NCI-H1436 (cell line): ENCODE measurements around the gene SGSM2.
A peak's percentile ranks its signal among the peaks of the same experiment; 100 is the strongest.

Experiments used
- DNase-seq: peaks from one replicate; lab custom pipeline; 2025; lab: John Stamatoyannopoulos, UW

Gene SGSM2

DNA sequence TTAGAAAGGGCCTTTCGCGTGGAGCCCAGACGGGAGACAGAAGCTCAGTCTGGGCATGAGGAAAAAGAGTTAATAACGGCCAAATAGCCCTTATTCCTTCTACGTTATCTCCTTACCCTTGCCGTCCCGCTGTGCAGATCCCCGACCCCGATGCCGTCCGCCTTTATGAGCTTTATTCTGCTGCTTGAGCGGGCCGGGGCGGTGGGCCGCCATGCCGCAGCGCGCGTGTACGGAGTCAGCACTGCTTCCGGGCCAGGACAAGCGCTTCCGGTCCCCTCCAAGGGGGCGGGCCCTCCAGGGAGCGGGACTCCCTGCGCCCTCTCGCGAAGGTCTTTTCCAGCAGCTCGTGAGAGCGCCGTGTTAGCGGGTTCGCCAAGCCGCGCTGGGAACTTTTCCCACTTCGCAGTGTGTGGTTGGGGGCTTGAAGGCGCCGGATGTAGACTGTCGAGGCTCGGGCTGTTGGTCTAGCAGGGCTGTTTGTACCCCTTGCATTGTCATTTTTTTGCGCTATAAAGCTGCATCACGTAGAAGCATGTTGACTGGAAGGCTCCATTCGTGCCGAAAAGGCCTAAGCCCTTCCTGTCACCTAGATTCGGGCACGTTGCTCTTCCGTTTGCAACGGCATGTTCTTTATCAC, 968 bp upstream of the SGSM2 start, which contains the start of gene TSR1:
Gene TSR1, minus strand, starts transcription at position 243 of the 637 bp plus-strand sequence. Its CDS starts 30 bp downstream, at position 213.
- peak; percentile 89 for DNase-seq

DNA sequence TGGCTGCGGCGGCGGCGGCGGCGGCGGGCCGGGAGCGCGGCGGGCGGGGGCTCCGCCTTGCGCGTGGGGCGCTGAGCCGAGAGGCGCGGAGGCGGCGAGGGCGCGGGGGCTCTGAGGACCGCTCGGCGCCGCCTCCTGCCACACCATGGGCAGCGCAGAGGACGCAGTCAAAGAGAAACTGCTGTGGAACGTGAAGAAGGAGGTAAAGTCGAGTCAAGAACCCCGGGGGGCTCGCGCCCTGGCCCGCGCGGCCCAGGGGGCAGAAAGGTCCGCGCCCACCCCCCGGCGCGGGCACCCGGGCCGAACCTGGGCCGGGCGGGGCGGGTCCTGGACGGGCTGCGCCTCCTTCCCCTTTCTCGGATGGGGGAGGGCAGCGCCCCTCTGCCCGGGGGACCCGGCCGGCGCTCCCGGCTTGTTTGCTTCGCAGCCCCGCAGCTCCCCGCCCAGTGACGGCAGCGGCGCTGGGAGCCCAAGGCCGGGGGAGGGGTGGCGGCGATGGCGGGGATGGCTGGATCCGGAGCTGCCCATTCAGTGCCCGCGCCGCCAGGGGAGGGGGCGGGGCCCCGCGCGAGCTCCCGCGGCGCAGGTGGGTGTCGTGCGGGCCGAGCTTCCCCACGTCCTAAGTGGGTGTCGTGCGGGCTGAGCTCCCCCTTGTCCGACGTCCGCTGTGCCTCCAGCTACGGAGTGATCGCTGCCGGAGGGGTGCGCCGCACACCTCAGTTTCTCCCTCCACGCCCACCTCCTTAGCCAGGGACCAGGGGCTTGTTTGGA, 428 bp downstream of the SGSM2 start:
- peak; percentile 54 for DNase-seq

DNA sequence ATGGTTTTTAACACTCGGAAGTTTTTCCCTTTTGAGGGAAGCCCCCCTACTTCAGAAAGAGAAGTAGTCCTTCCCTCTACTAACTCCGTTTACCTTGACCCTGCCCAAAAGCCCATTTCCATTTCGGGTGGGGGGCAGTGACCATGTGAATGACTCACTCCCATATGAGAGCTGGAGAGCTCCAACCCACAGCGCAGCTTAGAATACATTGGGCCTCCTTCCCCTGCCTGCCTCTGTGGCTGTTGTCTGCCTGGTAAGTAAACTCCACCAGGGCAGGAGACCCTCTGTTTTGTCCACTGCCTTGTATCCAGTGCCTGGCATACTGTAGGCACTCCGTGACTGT, 985 bp downstream of the SGSM2 start:
- DNase-seq: no peak

DNA sequence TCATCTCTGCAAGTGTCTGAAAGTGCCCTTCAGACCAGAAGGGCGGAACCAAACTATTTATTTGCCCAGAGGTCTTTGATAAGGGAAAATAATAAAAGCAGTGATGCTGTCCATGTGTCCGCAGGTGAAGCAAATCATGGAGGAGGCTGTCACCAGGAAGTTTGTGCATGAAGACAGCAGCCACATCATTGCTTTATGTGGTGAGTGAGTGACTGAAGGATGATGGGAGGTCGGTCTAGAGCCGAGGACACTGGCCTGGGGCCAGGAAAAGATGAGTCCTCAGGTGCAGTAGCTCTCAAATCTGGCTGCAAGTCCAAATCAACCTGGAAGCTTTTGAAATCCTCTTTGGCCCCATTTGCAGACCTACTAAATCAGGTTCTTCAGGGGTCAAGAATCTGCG, 6.1 kb downstream of the SGSM2 start:
- no peak for DNase-seq

DNA sequence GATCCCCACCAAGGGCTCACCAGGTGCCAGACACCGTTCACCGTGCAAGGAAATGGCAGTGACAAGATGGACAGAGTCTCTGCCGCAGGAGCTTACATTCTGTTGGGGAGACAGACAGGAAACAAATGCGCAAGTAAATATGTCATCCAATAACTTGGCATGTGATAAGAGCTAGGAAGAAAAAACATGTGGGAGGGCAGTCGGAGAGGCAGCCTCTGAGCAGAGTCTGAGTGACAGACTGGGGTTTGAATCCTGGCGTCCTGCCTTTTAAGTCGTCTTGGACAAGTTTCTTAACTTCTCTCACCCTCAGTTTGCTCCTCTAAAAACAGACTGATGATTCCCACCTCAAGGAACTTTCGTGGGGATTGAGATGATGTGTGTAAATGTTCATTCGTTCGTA, 7.2 kb downstream of the SGSM2 start:
- DNase-seq: no peak

DNA sequence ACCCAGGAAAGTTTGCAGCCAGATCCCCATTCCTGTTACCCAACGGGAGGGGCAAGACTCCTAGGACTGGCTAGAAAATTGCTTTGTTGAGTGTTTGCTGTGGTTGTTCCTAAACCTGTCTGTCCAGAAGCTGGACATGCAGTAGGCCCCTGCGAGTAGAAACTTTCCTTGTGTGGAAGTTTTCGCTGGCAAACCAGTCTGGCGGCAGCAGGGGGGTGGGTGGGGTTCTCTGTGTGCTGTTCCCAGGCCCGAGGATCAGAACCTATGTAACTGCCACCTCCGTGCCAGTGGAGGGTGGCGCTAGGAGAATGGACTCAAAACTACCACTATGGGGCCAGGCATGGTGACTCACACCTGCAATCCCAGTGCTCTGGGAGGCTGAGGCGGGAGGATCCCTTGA, 9.2 kb downstream of the SGSM2 start:
- no peak for DNase-seq

DNA sequence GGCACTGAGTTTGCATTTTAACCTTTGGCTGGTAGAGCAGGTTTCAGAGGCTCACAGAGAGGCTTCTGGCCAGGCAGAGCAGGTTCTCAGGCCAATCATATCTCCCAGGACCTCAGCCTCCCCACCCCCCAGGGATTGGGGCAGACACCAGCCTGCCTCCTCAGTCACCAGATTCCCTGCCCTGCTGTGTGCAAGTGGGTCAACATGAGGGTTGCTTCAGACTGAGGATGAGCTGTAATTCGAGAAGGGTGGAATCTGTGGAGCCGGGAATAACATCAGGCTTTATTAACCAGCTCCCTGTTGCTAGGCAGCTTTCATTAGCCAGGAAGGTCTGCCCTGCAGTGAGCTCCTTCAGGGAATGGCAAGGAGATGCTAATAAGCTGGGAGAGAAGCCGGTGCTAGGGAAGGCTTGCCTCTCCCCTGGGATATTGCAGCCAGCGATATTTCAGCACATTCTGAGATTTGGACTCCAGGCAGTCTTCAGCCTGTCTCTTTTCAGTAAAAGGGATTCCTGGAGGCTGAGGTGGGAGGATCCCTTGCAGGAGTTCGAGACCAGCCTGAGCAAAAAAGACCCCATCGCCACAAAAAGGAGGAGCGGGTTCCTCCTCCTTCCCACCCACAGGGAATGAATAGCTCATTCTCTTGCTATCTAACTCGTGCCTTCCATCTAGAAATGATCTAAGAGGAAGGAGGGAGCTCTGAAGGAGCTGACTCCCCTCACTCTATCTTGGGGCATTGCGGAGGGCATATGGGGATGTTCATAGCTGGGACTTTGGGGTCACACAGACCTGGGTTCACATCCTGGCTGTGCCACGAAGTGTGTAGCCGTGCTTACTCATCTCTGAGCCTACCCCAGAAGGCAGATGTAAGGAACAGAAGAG, 10.7 kb downstream of the SGSM2 start:
- no peak for DNase-seq

DNA sequence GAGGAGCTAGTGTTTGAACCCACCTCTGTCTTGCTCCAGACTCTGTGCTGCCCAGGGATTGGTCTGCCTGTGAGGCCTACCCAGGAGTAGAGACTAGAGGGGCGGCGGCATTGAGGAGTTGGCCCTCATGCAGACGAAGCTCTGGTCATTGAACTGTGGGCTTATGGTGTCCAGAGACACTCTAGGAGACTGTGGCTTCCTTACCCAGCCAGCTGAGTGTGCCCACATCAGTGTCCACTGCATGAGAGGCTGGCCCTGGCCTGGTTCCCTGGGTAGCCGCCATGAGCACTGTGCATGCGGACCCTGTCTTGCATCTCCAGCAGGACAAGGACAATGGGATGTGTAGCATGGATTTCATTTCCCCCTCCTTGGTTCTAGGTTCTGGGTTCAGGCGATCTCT, 14.0 kb downstream of the SGSM2 start:
- DNase-seq: no peak

DNA sequence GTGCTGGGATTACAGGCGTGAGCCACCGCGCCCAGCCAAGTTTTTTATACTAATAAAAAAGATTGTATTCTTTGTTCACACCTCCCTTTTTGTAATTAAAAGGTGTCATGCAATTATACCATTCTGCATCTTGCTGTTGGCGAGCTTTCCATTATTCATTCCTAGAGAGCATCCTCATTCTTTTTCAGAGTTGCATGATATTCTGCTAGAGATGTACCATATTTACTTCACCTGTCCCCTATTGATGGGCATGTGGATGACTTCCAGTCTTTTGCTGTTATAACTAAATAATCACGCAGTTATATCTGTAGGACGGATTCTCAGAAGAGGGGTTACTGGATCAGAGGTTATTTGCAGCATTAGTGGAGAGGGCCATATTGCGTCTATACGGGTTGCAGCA, 17.0 kb downstream of the SGSM2 start:
- DNase-seq: no peak

DNA sequence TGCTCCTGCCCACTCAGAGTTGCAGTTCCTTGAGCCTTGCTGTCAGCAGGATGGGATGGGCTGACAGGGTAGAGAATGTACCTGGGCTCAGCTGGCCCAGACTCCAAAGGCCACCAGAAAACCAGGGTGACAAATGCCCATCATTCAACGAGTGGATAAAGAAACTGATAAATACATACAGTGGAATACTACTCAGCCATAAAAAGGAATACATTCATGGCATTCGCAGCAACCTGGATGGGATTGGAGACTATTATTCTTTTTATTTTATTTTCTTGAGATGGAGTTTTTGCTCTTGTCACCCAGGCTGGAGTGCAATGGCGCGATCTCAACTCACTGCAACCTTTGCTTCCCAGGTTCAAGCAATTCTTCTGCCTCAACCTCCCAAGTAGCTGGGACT, 19.9 kb downstream of the SGSM2 start:
- DNase-seq: no peak

DNA sequence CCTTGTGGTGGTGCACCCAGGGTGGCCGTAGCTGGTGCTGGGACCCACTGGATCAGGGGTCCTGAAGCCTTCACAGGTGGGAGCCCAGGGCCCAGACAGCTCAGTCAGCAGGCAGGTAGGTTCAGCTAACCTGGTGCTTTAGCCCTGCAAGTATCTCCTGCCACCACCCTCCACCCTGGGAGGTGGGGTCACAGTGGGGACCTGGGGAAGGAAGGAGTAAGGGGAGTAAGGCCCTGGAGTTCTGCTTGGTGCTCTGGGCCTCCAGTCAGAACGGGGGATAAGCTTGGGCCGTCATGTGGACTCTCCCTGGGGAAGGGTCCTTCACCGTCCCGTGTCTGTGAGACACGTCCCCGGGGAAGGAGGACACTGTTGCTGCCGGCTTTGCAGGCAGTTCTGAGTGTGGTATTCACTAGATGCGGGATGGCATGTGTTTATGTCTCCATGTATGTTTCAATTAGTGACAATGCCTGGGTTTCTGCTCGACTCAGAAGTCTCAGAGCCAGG, 20.7 kb downstream of the SGSM2 start:
- no peak for DNase-seq

DNA sequence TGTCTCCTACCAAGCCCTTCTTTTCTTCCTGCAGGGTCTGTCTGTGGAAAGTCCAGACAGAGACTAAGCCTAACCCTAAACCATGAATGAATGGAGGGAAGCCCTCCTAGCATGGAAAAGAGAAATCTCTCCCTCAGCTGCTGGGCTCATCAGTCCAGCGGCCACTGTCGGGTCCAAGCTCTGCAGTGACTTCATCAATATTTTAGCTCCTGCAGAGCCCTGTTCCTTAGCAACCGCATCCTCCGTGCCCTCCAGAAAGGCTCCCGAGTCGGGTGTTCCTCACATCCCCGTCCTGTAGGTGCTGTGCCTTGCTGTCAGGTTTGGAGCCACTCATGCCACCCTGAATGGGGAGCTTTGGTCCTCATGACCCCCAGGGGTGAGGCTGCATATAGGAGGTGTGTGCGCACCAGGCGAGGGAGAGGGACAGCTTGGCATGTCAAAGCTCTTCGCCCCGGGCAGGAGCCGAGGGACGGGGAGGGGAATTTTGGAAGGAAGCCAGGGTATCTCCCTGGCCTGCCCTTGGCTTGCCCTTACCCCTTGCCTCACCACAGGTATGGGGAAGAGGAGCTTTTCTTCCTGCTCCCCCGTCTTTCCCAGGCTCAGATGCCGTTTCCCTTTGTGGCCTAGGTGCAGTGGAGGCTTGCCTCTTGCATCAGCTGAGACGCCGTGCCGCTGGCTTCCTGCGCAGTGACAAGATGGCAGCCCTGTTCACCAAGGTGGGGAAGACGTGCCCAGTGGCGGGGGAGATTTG, 23.9 kb downstream of the SGSM2 start:
- no peak for DNase-seq

DNA sequence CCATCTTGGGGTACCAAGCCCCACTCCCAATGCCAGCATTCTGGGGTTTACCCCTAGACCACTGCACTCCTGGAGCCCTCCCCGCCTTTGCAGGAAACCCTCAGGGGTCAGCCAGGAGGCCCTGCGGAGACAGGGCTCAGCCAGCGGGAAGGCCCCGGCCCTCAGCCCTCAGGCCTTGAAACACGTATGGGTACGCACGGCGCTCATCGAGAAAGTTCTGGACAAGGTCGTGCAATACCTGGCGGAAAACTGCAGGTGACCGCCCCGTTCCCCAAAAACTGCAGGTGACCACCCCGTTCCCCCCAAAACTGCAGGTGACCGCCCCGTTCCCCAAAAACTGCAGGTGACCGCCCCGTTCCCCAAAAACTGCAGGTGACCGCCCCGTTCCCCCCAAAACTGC, 24.7 kb downstream of the SGSM2 start:
- no peak for DNase-seq

DNA sequence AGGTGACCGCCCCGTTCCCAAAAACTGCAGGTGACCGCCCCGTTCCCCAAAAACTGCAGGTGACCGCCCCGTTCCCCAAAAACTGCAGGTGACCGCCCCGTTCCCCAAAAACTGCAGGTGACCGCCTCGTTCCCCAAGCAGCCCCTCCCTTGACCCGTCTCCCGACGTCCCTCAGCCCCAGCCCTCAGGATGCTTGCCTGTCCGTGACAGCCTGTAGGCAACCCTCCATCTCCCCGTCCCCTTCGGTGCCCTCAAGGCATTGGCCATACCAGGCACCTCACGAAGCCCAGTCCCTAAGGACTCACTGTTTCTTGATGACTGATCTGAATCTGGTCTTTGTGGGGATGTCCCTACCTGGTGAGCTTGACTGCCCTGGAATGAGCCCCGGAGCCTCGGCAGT, 25.1 kb downstream of the SGSM2 start:
- no peak for DNase-seq

DNA sequence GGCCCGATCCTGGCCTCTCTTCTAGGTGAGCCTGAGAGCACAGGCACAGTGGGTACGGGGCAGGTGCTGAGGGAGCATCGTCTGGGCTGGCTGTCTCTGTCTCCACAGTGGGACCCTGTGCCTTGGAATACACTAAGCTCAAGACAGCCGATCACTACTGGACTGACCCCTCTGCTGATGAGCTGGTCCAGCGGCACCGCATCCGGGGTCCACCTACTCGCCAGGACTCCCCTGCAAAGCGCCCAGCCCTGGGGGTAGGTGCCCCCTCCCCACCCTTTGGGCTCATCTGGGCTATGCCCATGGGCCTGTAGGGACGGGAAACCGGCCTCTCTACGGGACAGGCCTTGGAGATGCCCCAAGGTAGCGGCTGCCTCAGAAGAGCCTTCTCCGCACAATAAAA, 25.6 kb downstream of the SGSM2 start:
- DNase-seq: no peak

DNA sequence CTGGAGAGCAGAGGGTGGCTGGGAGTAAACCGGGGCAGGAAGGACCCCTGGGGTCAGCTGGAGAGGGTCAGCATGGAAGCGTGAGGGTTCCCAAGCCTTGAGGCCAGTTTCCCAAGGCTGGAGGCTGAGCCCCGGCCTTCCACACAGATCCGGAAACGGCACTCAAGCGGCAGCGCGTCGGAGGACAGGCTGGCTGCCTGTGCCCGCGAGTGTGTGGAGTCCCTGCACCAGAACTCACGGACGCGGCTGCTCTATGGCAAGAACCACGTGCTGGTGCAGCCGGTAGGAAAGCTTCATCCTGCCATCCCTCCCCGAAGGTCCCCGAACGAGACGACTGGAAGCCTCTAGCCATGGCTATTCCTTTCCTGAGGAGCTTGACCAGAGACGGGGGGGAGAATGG, 26.0 kb downstream of the SGSM2 start:
- DNase-seq: no peak

DNA sequence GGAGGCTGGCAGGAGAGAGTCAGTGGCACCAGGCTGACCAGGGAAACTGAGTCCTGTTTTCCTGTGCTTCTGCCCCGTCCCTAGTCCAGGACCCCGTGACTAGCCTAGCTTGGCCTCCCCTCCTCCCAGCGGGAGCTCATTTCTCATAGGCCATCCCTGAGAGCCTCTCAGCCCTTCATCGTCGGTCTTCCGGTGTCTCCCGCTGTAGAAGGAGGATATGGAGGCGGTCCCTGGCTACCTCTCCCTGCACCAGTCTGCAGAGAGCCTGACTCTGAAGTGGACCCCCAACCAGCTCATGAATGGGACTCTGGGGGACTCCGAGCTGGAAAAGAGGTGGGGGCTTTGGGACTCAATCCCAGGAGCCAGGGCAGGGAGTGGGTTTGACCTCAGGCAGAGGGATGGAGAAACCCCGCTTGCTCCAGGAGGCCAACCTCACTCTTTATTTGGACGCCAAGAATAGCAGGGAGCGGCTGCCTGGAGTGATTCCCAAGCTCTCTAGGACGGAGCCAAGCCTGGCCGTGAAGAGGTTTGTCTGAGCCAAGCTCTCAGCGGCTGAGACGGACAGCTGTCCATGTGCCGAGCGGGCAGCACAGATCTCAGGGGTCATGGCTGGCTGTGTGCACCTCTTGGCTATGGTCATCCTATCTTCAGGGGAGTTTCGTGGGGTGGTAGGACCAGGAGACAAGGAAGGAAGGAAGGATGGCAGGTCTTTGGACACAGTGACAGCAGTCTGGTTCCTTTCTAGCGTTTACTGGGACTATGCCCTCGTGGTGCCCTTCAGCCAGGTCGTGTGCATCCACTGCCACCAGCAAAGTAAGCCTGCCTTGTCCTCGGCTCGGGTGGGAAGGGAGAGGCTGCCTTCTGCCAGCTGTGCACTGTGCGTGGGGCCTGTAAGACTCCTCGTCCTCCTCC, 26.8 kb downstream of the SGSM2 start:
- DNase-seq: no peak

DNA sequence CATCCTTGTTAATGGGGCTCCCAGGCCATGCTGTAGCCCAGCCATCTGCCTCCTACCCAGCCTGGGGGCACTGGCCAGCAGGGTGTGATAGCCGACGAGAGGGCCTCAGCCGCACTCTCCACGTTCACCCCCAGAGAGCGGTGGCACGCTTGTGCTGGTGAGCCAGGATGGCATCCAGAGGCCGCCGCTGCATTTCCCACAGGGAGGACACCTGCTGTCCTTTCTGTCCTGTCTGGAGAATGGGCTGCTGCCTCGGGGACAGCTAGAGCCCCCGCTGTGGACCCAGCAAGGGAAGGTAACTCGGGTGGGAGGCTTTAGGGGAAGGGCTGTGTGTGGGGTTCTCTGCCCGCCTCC, 27.4 kb downstream of the SGSM2 start:
- no peak for DNase-seq

DNA sequence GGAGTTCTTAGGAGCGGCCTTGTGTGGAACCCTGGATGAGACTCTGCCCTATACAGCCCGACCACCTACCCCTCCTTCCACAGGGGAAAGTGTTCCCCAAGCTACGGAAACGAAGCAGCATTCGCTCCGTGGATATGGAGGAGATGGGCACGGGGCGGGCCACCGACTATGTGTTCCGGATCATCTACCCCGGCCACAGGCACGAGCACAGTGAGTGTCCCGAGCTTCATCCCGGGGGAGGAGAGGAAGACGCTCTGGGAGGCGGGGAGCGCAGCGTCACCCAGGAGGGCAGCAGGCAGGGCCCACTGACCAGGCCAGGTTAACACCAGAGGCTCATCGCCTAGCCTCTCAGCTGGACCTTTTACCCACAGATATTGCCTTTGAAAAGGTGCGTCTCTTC, 27.8 kb downstream of the SGSM2 start:
- no peak for DNase-seq

DNA sequence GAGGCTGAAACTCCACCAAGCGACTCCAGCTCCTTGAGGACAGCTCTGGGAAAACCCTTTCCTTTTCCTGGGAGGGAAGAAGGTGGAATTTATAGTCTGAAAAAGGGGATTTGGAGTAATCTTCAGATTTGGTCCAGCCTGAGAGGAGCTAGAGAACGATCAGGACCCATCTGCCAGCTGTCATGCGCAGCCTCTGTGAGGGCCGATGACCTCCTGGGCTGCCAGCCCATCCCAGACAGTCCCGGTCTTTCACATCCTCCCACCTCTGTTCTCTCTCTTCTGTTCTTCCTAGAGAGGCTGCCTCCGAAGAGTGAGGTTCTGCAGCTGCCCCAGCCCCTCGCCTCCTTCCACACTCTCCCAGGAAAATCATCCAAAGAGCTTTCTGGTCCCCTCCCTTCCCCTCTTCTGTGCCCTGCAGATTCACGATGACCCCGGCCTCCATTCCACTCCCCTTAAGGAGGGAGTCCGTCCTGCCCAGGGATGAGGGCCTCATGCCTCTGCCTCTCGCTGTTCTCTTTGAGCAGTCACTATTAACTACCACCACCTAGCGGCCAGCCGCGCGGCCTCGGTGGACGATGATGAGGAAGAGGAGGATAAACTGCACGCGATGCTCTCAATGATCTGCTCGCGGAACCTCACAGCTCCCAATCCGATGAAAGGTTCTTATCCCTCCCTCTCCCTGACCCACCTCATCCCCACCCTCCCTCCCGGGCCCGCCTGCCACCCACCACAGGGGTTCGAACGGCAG, 29.6 kb downstream of the SGSM2 start:
- DNase-seq: no peak
